ENCODE results near the gene SPHKAP. TPM values are rescaled to one million over a fixed set of nuclear protein-coding genes. Genes with fewer than 3 reads are reported as not detected.

SPHKAP gene
- total RNA-seq, 1 donor from 2014 or later = not detected

DNA sequence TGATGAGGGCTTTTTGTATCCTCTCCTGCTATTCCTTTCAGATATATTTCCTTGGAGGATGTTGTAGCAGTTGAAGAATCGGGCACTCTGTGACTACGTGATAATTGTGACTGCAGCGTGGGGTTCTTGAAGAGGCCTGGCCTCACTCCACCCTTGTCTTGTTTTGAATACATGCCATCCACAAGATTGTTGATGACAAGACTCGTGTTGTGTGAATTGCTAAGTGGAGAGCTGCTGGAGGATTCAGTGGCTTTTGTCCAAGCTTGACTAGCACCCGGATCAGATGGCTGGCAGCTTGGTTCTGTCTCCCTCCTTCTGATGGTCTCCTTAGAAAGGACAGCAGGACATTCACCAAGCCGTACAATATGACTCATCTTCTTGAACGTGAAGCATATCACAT, 163.2 kb downstream of the SPHKAP start:
- H3K27ac Mint-ChIP-seq (ENCODE audit: unreplicated experiment) = no peak overlapping the region
- no peak overlapping the region for H3K4me3 Mint-ChIP-seq (ENCODE audit: unreplicated experiment)
- Histone ChIP-seq H3K4me2 (ENCODE audit: low read length) (no peak overlapping the region), H3K27me3 (ENCODE audit: insufficient read depth, low read length) (no peaks in the 10 kb centered on the region), H4K20me1 (ENCODE audit: insufficient read depth, low read length) (no peaks in the 10 kb centered on the region), H3K4me3 (ENCODE audit: insufficient read depth, low read depth, low read length) (no peak overlapping the region), H3K27ac (ENCODE audit: low read depth, low read length) (no peak overlapping the region), H3K36me3 (ENCODE audit: insufficient read depth, low read length) (no peaks in the 10 kb centered on the region), H2AFZ (ENCODE audit: low read depth, low read length) (no peak overlapping the region), H3K9ac (ENCODE audit: low read length) (no peak overlapping the region), H3K4me1 (ENCODE audit: insufficient read depth, low read length) (no peaks in the 10 kb centered on the region), H3K9me3 (ENCODE audit: insufficient read depth, low read depth, low read length) (peaks cover 4% of the 10 kb centered on the region), H3K79me2 (ENCODE audit: insufficient read depth, low read length) (no peaks in the 10 kb centered on the region)
- H3K27me3 Mint-ChIP-seq (ENCODE audit: low read depth, unreplicated experiment) = peaks cover 2% of the 10 kb centered on the region
- H3K4me1 Mint-ChIP-seq (ENCODE audit: low read depth, unreplicated experiment) = no peaks in the 10 kb centered on the region
- DNase-seq (ENCODE audit: low read depth) (no peak), FAIRE-seq (no peak)
- H3K36me3 Mint-ChIP-seq (ENCODE audit: low read depth, unreplicated experiment) = no peaks in the 10 kb centered on the region
- peaks cover 2% of the 10 kb centered on the region for H3K9me3 Mint-ChIP-seq (ENCODE audit: unreplicated experiment)
- TF ChIP-seq, protein P1, sequence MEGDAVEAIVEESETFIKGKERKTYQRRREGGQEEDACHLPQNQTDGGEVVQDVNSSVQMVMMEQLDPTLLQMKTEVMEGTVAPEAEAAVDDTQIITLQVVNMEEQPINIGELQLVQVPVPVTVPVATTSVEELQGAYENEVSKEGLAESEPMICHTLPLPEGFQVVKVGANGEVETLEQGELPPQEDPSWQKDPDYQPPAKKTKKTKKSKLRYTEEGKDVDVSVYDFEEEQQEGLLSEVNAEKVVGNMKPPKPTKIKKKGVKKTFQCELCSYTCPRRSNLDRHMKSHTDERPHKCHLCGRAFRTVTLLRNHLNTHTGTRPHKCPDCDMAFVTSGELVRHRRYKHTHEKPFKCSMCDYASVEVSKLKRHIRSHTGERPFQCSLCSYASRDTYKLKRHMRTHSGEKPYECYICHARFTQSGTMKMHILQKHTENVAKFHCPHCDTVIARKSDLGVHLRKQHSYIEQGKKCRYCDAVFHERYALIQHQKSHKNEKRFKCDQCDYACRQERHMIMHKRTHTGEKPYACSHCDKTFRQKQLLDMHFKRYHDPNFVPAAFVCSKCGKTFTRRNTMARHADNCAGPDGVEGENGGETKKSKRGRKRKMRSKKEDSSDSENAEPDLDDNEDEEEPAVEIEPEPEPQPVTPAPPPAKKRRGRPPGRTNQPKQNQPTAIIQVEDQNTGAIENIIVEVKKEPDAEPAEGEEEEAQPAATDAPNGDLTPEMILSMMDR (IDR thresholded peaks at IDR 0.05; ENCODE audit: insufficient read depth, low read depth, low read length) = no peak
- TF ChIP-seq EZH2 (IDR thresholded peaks at IDR 0.05; ENCODE audit: insufficient read depth, low read length) = no peak

DNA sequence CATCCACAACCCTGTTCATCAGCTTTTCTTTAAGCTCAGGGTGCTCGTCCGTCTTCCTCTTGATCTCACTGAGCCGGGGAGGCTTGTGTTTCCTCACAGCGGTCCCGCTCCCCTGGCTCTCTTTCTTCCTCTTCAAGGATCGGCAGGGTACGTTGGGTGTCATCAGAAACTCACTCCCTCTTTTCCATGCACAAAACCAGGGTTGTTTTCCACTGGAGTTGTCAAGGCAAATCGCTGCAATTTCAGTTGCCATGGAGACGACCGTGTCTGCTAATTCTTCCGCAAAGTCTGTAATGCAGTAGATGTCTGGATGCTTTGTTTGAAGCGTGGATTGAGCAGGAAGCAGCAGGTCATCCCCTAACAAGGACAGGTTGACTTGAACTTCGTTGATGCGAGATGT, 163.7 kb downstream of the SPHKAP start:
- no peaks in the 10 kb centered on the region for H3K36me3 ChIP-seq (ENCODE audit: insufficient read depth, low read length)
- no peaks in the 10 kb centered on the region for H3K27me3 ChIP-seq (ENCODE audit: insufficient read depth, low read length)
- H3K27ac ChIP-seq (ENCODE audit: low read depth, low read length) = no peak overlapping the region
- H3K4me2 ChIP-seq (ENCODE audit: low read length) = no peak overlapping the region
- peaks cover 4% of the 10 kb centered on the region for H3K9me3 ChIP-seq (ENCODE audit: insufficient read depth, low read depth, low read length)
- no peak overlapping the region for H2AFZ ChIP-seq (ENCODE audit: low read depth, low read length)
- Mint-ChIP-seq H3K4me3 (ENCODE audit: unreplicated experiment) (no peak overlapping the region), H3K9me3 (ENCODE audit: unreplicated experiment) (peaks cover 2% of the 10 kb centered on the region), H3K27me3 (ENCODE audit: low read depth, unreplicated experiment) (peaks cover 2% of the 10 kb centered on the region), H3K4me1 (ENCODE audit: low read depth, unreplicated experiment) (no peaks in the 10 kb centered on the region), H3K27ac (ENCODE audit: unreplicated experiment) (no peak overlapping the region), H3K36me3 (ENCODE audit: low read depth, unreplicated experiment) (no peaks in the 10 kb centered on the region)
- H3K9ac ChIP-seq (ENCODE audit: low read length) = no peak overlapping the region
- H3K79me2 ChIP-seq (ENCODE audit: insufficient read depth, low read length) = no peaks in the 10 kb centered on the region
- no peak for FAIRE-seq
- H4K20me1 ChIP-seq (ENCODE audit: insufficient read depth, low read length) = no peaks in the 10 kb centered on the region
- no peak overlapping the region for H3K4me3 ChIP-seq (ENCODE audit: insufficient read depth, low read depth, low read length)
- TF ChIP-seq, protein P1 (IDR thresholded peaks at IDR 0.05; ENCODE audit: insufficient read depth, low read depth, low read length) = no peak
- no peak for TF ChIP-seq EZH2 (IDR thresholded peaks at IDR 0.05; ENCODE audit: insufficient read depth, low read length)
- H3K4me1 ChIP-seq (ENCODE audit: insufficient read depth, low read length) = no peaks in the 10 kb centered on the region
- no peak for DNase-seq (ENCODE audit: low read depth)

DNA sequence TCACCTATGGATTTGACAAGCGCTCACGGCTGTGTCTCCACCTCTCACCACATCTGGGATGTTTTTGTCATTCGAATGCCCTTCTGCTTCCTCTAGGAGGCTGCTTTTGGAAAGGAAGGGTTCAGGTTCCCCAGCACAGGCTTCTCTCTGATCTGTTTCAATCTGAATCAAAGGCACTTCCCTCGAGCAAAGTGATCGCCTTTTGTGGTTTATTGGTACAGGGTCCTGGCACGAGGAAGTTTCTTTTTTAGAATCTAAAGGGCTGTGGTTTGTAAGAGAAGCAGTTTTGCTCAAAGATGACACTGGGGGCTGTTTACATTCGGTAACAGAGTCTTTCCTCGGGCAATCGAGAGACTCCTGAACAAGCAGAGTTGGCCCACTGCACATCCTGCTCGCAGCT, 165.1 kb downstream of the SPHKAP start:
- no peak overlapping the region for H2AFZ ChIP-seq (ENCODE audit: low read depth, low read length)
- Mint-ChIP-seq H3K27ac (ENCODE audit: unreplicated experiment) (no peak overlapping the region), H3K4me1 (ENCODE audit: low read depth, unreplicated experiment) (no peaks in the 10 kb centered on the region), H3K4me3 (ENCODE audit: unreplicated experiment) (no peak overlapping the region), H3K9me3 (ENCODE audit: unreplicated experiment) (peaks cover under 1% of the 10 kb centered on the region), H3K36me3 (ENCODE audit: low read depth, unreplicated experiment) (no peaks in the 10 kb centered on the region), H3K27me3 (ENCODE audit: low read depth, unreplicated experiment) (peaks cover 2% of the 10 kb centered on the region)
- no peak overlapping the region for H3K4me3 ChIP-seq (ENCODE audit: insufficient read depth, low read depth, low read length)
- H3K9ac ChIP-seq (ENCODE audit: low read length) = no peak overlapping the region
- H4K20me1 ChIP-seq (ENCODE audit: insufficient read depth, low read length) = no peaks in the 10 kb centered on the region
- TF ChIP-seq, protein P1 (IDR thresholded peaks at IDR 0.05; ENCODE audit: insufficient read depth, low read depth, low read length) = no peak
- TF ChIP-seq EZH2 (IDR thresholded peaks at IDR 0.05; ENCODE audit: insufficient read depth, low read length) = no peak
- H3K4me1 ChIP-seq (ENCODE audit: insufficient read depth, low read length) = no peaks in the 10 kb centered on the region
- peaks cover 4% of the 10 kb centered on the region for H3K9me3 ChIP-seq (ENCODE audit: insufficient read depth, low read depth, low read length)
- H3K27ac ChIP-seq (ENCODE audit: low read depth, low read length) = no peak overlapping the region
- DNase-seq (ENCODE audit: low read depth) = no peak
- H3K79me2 ChIP-seq (ENCODE audit: insufficient read depth, low read length) = no peaks in the 10 kb centered on the region
- no peaks in the 10 kb centered on the region for H3K36me3 ChIP-seq (ENCODE audit: insufficient read depth, low read length)
- no peaks in the 10 kb centered on the region for H3K27me3 ChIP-seq (ENCODE audit: insufficient read depth, low read length)
- FAIRE-seq = no peak
- H3K4me2 ChIP-seq (ENCODE audit: low read length) = no peak overlapping the region

Data from astrocyte (in vitro differentiated cells and primary cell).